GM23248 (cell line): Measurements from ENCODE around the gene RTTN.

Experiments
- EZH2 ChIP-seq: fragments of 200-600 bp; sonication (generic); IDR thresholded peaks from 2 replicates; pipeline ENCODE4 v1.6.1; 2018; ENCODE audit warnings: antibody characterized with exemption, mild to moderate bottlenecking; ENCODE audit not compliant: insufficient read depth, poor library complexity, severe bottlenecking
- EZH2phosphoT487 ChIP-seq: fragments of 200-600 bp; sonication (generic); IDR thresholded peaks from 2 replicates; pipeline ENCODE4 v1.6.1; 2018; ENCODE audit warnings: antibody characterized with exemption, moderate library complexity, mild to moderate bottlenecking, low read depth; ENCODE audit not compliant: insufficient read depth

GRCh38 chr18:70195014-70195614 is 10.4 kb downstream of the RTTN start:
- no peak for TF ChIP-seq EZH2phosphoT487
- no peak for TF ChIP-seq EZH2
